WERI-Rb-1 (cell line): ENCODE results near the gene DAP.

ENCODE experiments used
- DNase-seq: peaks from one replicate; pipeline ENCODE4 v3.0.0-alpha.2; 2020
- H3K27ac ChIP-seq: fragments of 250-450 bp; sonication (Bioruptor Pico); 2 replicates; pipeline ENCODE4 v1.5.1; 2020; ENCODE audit warnings: mild to moderate bottlenecking, moderate library complexity
- H3K27me3 ChIP-seq: fragments of 250-450 bp; sonication (Bioruptor Pico); 2 replicates; pipeline ENCODE4 v1.5.1; 2021; ENCODE audit warnings: mild to moderate bottlenecking, low read depth, moderate library complexity; ENCODE audit not compliant: insufficient read depth, severe bottlenecking
- H3K36me3 ChIP-seq: fragments of 250-450 bp; sonication (Bioruptor Pico); 2 replicates; pipeline ENCODE4 v1.5.1; 2020; ENCODE audit warnings: mild to moderate bottlenecking, moderate library complexity
- H3K4me3 ChIP-seq: 2 replicates; pipeline ENCODE4 v1.5.1; 2011; ENCODE audit warnings: low read depth, mild to moderate bottlenecking, control low read depth, low read length
- H3K9me3 ChIP-seq: fragments of 250-450 bp; sonication (Bioruptor Pico); 2 replicates; pipeline ENCODE4 v1.5.1; 2021; ENCODE audit warnings: mild to moderate bottlenecking, moderate library complexity; ENCODE audit not compliant: severe bottlenecking
- CTCF ChIP-seq: IDR thresholded peaks from 2 replicates; pipeline ENCODE4 v1.5.1; 2011; ENCODE audit warnings: low read depth, mild to moderate bottlenecking, control low read depth, inconsistent platforms, low read length

DAP gene, protein sequence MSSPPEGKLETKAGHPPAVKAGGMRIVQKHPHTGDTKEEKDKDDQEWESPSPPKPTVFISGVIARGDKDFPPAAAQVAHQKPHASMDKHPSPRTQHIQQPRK

GRCh38 chr5:10761185-10761932 lies at the start of gene DAP:
DAP (minus strand) TSS chr5:10761234; CDS start chr5:10761068, 166 bp downstream.
- Histone ChIP-seq H3K27ac (peak within 1 kb of the TSS; percentile 94), H3K9me3 (no peaks in the 10 kb centered on the region), H3K27me3 (no peaks in the 10 kb centered on the region), H3K4me3 (peak within 1 kb of the TSS; percentile 83), H3K36me3 (peaks cover 25% of the 10 kb centered on the region)
- 0 out of 2 replicates have a peak, but pooled peaks have one; percentile 0 for TF ChIP-seq CTCF
- peak; percentile 91 for DNase-seq

DNA sequence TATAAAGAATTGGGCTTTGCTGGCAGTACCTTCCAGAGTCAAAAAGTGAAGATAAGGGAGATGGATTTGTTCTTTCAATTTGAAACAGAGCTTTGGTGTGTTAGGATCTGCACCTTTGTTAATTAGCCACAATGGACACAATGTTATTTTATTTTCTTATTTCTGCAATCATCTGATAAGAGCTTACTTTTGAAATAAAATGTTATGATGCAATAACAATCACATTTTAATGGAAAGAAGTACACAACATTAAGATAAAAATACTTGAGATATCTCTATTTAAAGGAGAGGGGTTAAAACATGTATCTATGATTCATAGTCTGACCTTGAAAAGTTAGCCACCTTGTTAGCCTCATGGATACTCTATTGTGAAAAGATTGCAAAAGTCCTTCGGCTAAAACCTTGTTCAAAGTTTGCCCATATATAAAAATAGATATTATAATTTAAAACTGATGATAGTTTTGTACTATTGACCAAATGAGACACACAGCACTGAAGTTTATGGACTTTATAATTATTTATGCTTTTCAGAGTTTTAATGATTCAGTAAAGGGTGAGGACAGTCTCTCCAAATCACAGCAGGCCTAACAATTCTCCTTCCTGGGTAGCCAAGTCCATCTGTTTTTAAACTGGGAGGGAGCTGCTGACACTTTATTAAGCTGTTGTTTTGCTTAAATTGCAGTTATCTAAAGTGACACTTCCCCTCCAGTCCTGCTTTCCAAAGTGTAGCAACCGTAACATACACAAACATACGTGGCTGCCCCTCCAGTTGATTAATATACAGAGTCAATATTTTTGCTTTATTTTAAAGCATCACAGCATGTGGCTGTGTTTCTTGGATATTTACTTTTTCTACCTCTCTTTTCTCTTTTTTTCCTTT lies 47.6 kb upstream of the DAP start:
- no peak for TF ChIP-seq CTCF
- H3K36me3 ChIP-seq, result no peaks in the 10 kb centered on the region
- peaks cover 33% of the 10 kb centered on the region for H3K9me3 ChIP-seq
- no peaks in the 10 kb centered on the region for H3K27me3 ChIP-seq
- no peak for DNase-seq
- no peak overlapping the region for H3K4me3 ChIP-seq
- H3K27ac ChIP-seq, result no peak overlapping the region

DNA sequence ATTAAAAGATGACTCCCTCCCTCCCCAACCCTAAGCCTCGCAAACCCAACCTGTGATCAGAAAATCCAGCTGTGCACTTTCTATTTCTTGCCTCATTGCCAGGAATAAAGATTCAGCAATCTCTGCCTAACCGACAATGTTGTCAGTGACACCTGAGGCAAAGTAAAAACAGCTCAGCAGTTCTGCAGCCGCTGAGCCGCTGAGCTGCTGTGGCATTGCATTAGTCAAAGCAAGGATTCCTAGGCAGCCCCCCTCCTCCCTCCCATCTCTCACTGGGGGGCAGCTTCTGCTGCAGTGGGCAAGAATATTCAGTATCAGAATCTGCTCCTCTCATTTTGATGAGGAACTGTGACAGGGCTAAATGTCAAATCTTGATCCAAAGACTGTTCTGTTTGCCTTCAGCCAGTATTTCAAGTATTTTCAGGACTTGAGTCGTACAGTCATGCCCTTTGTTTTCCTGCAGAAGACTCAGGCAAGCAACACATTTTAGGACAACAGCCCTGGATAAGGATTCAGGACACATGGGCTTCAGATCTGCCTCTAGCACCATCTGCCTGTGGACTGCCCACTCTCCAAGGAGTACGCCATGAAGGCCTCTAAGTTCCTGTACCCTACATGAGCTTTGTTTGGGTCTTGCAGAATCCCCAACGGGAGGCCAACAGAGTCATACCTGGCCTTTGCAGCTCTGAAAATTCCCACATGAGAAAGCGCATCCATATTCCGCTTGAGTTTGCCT lies 41.1 kb upstream of the DAP start:
- Histone ChIP-seq H3K9me3 (peaks cover 9% of the 10 kb centered on the region), H3K27ac (no peak overlapping the region), H3K4me3 (no peak overlapping the region), H3K36me3 (no peaks in the 10 kb centered on the region), H3K27me3 (no peaks in the 10 kb centered on the region)
- peak; percentile 55; the same call in 1 of the 2 replicates for TF ChIP-seq CTCF
- no peak for DNase-seq

DNA sequence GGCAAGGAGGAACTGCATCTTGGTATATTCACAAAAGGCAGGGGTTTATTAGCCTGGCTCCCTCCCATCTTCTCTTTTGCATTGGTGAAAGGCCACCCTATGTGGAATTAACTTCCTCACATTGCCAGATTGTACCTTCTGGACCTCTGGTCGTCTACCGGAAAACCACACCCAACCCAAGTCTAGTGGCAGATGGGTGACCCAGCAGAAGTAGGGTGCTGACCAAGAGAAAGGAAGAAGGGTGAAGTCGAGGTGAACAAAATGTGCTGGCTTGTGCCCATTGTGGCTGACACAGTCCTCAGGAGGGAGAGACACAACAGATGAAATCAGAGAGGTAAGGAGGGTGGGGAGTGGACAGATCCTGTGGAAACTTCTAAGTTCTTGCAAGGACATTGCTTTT lies 39.8 kb upstream of the DAP start:
- Histone ChIP-seq H3K4me3 (no peak overlapping the region), H3K27ac (no peak overlapping the region), H3K9me3 (peaks cover 8% of the 10 kb centered on the region), H3K36me3 (no peaks in the 10 kb centered on the region), H3K27me3 (no peaks in the 10 kb centered on the region)
- no peak for TF ChIP-seq CTCF
- DNase-seq, result no peak

DNA sequence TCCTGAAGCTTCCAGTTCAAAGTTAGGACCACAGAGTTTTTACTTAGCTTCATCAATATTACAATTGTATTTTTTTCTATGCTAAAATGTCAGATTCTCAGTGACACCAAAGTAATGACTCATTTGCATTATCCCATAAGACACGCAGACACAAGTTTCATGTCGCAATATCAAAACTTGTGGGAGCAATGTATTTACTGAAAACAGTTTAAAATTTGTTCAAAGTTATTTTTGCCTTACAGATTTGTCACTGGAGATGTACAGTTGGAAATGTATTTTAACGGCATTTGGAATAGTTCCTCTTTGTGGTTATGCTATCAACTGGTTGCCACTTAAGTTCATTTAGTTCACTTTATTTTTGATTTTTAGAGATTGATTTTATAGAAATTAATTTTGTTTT lies 36.2 kb upstream of the DAP start:
- TF ChIP-seq CTCF, result no peak
- Histone ChIP-seq H3K4me3 (no peak overlapping the region), H3K9me3 (peaks cover 8% of the 10 kb centered on the region), H3K27me3 (no peaks in the 10 kb centered on the region), H3K27ac (no peak overlapping the region), H3K36me3 (no peaks in the 10 kb centered on the region)
- DNase-seq, result no peak
